Immature natural killer cell (primary cell): ENCODE results near the gene IZUMO4. TPM values are rescaled to one million over a fixed set of nuclear protein-coding genes. Genes with fewer than 3 reads are reported as not detected.
A peak's percentile ranks its signal among the peaks of the same experiment; 100 is the strongest.
"Not testable (repeated sequence)": the region's sequence is repeated elsewhere in the genome, so short reads cannot be mapped to it uniquely, and the experiment has no call there.

Source experiments
- DNase-seq, 3 donors: peaks; one replicate each; pipeline ENCODE4 v3.0.0; 2022; ENCODE audit warnings: mixed read lengths in 1 of 3
- H3K27ac Mint-ChIP-seq, 6 donors: one replicate each; pipeline ENCODE4 v1.8.0; 2020; ENCODE audit warnings: mixed read lengths in 6 of 6, mild to moderate bottlenecking in 5 of 6, inconsistent platforms in 4 of 6, moderate library complexity in 3 of 6
- H3K27me3 Mint-ChIP-seq, 3 donors: one replicate each; pipeline ENCODE4 v1.8.0; 2020 to 2021; ENCODE audit warnings: low read depth in 3 of 3, mild to moderate bottlenecking in 3 of 3, mixed read lengths in 3 of 3, moderate library complexity in 3 of 3, inconsistent platforms in 1 of 3
- H3K36me3 Mint-ChIP-seq, 3 donors: one replicate each; pipeline ENCODE4 v1.8.0; 2020; ENCODE audit warnings: mixed read lengths in 3 of 3, inconsistent platforms in 2 of 3, mild to moderate bottlenecking in 2 of 3
- H3K4me1 Mint-ChIP-seq, 2 donors: one replicate each; pipeline ENCODE4 v1.8.0; 2020; ENCODE audit warnings: inconsistent platforms in 2 of 2, mild to moderate bottlenecking in 2 of 2, mixed read lengths in 2 of 2, moderate library complexity in 1 of 2
- H3K4me3 Mint-ChIP-seq, 5 donors: one replicate each; pipeline ENCODE4 v1.8.0; 2020; ENCODE audit warnings: mild to moderate bottlenecking in 5 of 5, mixed read lengths in 5 of 5, inconsistent platforms in 3 of 5, moderate library complexity in 3 of 5
- H3K9me3 Mint-ChIP-seq, 6 donors: one replicate each; pipeline ENCODE4 v1.8.0; 2020; ENCODE audit warnings: mild to moderate bottlenecking in 6 of 6, mixed read lengths in 6 of 6, inconsistent platforms in 4 of 6, moderate library complexity in 3 of 6
- polyA plus RNA-seq, 3 donors: library from polyadenylated mRNA; unstranded; fragments of 300-500 nt; fragmentation: Illumina TruSeq; gene quantifications; one replicate each; pipeline ENCODE4 v1.2.3, GENCODE V29; 2021

The IZUMO4 gene
- polyA plus RNA-seq, 3 donors from 2014 or later = 0.42 TPM; not detected in 2

- peaks cover 0 to 5% (median 0%) of the 10 kb centered on the region in 6 donors for H3K9me3 Mint-ChIP-seq
- DNase-seq = peak; percentile 88 to 89 (median 88)
- peak overlapping the region; percentile 96 to 100 (median 99) for H3K27ac Mint-ChIP-seq
- H3K4me3 Mint-ChIP-seq = peak overlapping the region; percentile 98 to 100 (median 98)
- H3K27me3 Mint-ChIP-seq = peaks cover 49 to 72% (median 62%) of the 10 kb centered on the region in 3 donors
- H3K36me3 Mint-ChIP-seq = peaks cover 6 to 28% (median 9%) of the 10 kb centered on the region in 3 donors
- peaks cover 73 to 74% of the 10 kb centered on the region in 2 donors for H3K4me1 Mint-ChIP-seq
Measured at GRCh38 chr19:2081873-2082810, 14.6 kb upstream of the IZUMO4 start.

DNA sequence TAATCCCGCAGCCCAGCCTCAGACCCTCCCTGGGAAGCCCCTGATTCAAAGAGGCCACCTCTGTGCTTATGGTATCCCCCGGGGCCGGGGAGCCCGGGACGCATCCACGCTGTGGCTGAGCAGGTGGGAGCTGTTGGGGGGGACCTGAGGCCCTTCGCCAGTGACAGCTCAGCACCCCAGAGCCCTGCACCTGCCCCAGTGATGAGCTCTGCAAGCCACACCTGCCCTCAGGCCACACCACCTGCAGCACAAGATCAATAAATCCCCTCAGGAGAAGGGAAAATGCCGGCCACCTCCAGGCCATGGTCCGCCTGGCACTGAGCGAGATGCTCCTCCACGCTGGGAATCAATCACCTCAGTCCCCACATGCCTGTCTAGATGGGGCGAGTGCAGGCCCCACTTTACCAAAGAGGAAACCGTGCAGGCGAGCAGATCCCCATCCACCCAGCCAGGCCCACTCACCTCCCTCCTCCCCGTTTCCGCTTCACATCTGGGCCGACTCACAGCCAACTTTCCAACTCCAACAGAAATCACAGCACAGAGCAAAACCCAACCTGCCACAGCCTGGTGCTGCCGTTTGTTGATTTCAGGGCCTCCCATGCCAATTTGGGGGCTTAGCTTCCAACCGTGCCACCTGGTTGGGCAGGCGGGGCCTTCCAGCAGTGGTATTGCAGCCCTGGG is 13.4 kb upstream of the IZUMO4 start:
- Mint-ChIP-seq H3K27ac (peak overlapping the region; percentile 96 to 100 (median 99)), H3K4me3 (peak overlapping the region; percentile 98 to 100 (median 98)), H3K9me3 (peaks cover 0 to 5% (median 0%) of the 10 kb centered on the region in 6 donors), H3K27me3 (peaks cover 46 to 62% (median 58%) of the 10 kb centered on the region in 3 donors), H3K36me3 (peaks cover 6 to 25% (median 9%) of the 10 kb centered on the region in 3 donors), H3K4me1 (peaks cover 81% of the 10 kb centered on the region in 2 donors)
- peak; percentile 71 to 76 (median 73) for DNase-seq

DNA sequence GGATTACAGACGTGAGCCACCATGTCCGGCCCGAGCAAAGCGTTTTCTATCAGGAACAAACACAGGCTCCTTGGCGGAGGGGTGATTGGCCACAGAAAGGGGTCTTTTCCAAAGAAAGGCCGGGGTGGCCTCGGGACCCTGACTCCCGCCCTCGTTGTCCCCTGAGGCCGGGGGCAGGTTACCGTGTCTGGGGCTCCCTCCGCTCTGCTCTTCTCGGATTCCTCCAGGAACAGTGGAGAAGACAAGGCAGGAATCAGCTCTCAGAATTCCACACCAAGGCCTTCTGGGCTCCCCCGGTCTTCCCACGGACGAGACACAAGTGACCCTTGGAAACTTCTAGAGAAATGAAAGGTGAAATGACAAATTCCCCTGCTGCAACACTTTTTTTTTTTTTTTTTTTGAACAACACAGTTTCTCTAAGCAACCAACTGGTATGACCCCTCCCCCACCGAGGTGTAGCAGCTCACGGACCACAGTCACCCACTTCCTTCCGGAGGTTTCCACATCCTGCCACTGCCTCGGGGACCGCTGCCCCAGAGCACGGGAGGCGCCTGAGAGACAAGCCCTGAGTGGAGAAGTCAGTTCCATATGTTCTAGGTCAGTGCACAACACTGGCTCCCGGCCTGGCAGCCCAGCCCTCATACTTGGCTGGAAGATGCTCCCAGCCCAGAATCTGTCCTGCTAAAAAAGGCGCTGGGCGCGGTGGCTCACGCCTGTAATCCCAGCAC is 11.6 kb upstream of the IZUMO4 start:
- Mint-ChIP-seq H3K27ac (peak overlapping the region; percentile 96 to 100 (median 99)), H3K36me3 (peaks cover 6 to 15% (median 9%) of the 10 kb centered on the region in 3 donors), H3K9me3 (peaks cover 0 to 5% (median 0%) of the 10 kb centered on the region in 6 donors), H3K27me3 (peaks cover 47 to 65% (median 52%) of the 10 kb centered on the region in 3 donors), H3K4me1 (peaks cover 80 to 81% of the 10 kb centered on the region in 2 donors), H3K4me3 (peak overlapping the region; percentile 98 to 100 (median 98))
- DNase-seq = peak; percentile 98

GRCh38 chr19:2086695-2087620 is 9.8 kb upstream of the IZUMO4 start:
- H3K9me3 Mint-ChIP-seq = not testable (repeated sequence)
- Mint-ChIP-seq H3K4me3 (peak overlapping the region; percentile 79 to 87 (median 83)), H3K27me3 (peaks cover 38 to 59% (median 55%) of the 10 kb centered on the region in 3 donors), H3K36me3 (peaks cover 6 to 13% (median 9%) of the 10 kb centered on the region in 3 donors), H3K27ac (peak overlapping the region; percentile 95 to 99 (median 98)), H3K4me1 (peaks cover 75% of the 10 kb centered on the region in 2 donors)
- DNase-seq = peak in 1 of 3 donors; percentile 17

GRCh38 chr19:2087621-2088100 is 9.1 kb upstream of the IZUMO4 start:
- H3K9me3 Mint-ChIP-seq = peaks cover 0 to 5% (median 0%) of the 10 kb centered on the region in 6 donors
- H3K4me1 Mint-ChIP-seq = peaks cover 68 to 71% of the 10 kb centered on the region in 2 donors
- H3K27ac Mint-ChIP-seq = peak overlapping the region; percentile 95 to 99 (median 98)
- peak overlapping the region; percentile 79 to 87 (median 83) for H3K4me3 Mint-ChIP-seq
- peaks cover 31 to 52% (median 51%) of the 10 kb centered on the region in 3 donors for H3K27me3 Mint-ChIP-seq
- DNase-seq = peak; percentile 70 to 76 (median 71)
- H3K36me3 Mint-ChIP-seq = peaks cover 6 to 13% (median 9%) of the 10 kb centered on the region in 3 donors

GRCh38 chr19:2089001-2089711 is 7.6 kb upstream of the IZUMO4 start:
- H3K4me3 Mint-ChIP-seq = peak overlapping the region; percentile 74 to 84 (median 80)
- H3K9me3 Mint-ChIP-seq = peaks cover 0 to 2% (median 0%) of the 10 kb centered on the region in 6 donors
- H3K4me1 Mint-ChIP-seq = peaks cover 66 to 73% of the 10 kb centered on the region in 2 donors
- DNase-seq = peak; percentile 53 to 59 (median 58)
- H3K27me3 Mint-ChIP-seq = peaks cover 19 to 44% (median 39%) of the 10 kb centered on the region in 3 donors
- peaks cover 5 to 11% (median 7%) of the 10 kb centered on the region in 3 donors for H3K36me3 Mint-ChIP-seq
- peak overlapping the region; percentile 95 to 99 (median 98) for H3K27ac Mint-ChIP-seq

GRCh38 chr19:2089727-2090053 is 7.0 kb upstream of the IZUMO4 start:
- Mint-ChIP-seq H3K36me3 (peaks cover 5 to 16% (median 11%) of the 10 kb centered on the region in 3 donors), H3K9me3 (peaks cover 0 to 2% (median 0%) of the 10 kb centered on the region in 6 donors), H3K27ac (peak overlapping the region; percentile 95 to 99 (median 98)), H3K4me1 (peaks cover 71 to 78% of the 10 kb centered on the region in 2 donors), H3K27me3 (peaks cover 19 to 42% (median 40%) of the 10 kb centered on the region in 3 donors), H3K4me3 (peak overlapping the region; percentile 74 to 84 (median 80))
- DNase-seq = no peak

DNA sequence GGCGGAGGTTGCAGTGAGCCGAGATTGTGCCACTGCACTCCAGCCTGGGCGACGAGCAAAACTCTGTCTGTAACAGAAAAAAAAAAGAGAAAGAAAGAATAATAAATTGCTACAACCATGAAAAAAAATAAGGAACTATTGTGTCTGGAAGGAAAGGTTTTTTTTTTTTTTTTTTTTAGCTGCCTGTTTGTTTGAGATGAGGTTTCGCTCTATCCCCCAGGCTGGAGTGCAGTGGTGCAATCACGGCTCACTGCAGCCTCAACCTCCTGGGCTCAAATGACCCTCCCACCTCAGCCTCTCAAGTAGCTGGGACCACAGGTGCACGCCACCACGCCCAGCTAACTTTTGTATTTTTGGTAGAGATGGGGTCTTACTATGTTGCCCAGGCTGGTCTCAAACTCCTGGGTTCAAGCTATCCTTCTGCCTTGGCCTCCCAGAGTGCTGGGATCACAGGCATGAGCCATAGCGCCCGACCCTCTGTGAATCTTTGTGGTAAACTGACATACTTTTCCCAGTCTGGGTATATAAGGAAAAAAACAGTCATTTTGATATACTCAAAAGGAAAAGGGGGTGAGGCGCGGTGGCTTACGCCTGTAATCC is 4.7 kb upstream of the IZUMO4 start:
- Mint-ChIP-seq H3K27ac (peak overlapping the region in 3 of 6 donors; percentile 17 to 35 (median 30)), H3K27me3 (peaks cover 21 to 39% (median 34%) of the 10 kb centered on the region in 3 donors), H3K36me3 (peaks cover 0 to 12% (median 5%) of the 10 kb centered on the region in 3 donors), H3K4me1 (peaks cover 67 to 71% of the 10 kb centered on the region in 2 donors), H3K4me3 (peak overlapping the region in 3 of 5 donors; percentile 27 to 59 (median 33))
- H3K9me3 Mint-ChIP-seq, DNase-seq: not testable (repeated sequence)

GRCh38 chr19:2096034-2096479 is 658 bp upstream of the IZUMO4 start, which contains the start of gene MOB3A:
Gene MOB3A, minus strand, starts transcription at chr19:2096326. Its CDS starts 17,766 bp downstream, at chr19:2078560.
- DNase-seq = peak in 2 of 3 donors; percentile 96 to 97
- H3K4me1 Mint-ChIP-seq = peaks cover 28 to 32% of the 10 kb centered on the region in 2 donors
- H3K9me3 Mint-ChIP-seq = no peaks in the 10 kb centered on the region
- H3K27ac Mint-ChIP-seq = peak within 1 kb of the TSS; percentile 86 to 98 (median 95)
- peak within 1 kb of the TSS; percentile 91 to 96 (median 94) for H3K4me3 Mint-ChIP-seq
- peaks cover 15 to 24% (median 21%) of the 10 kb centered on the region in 3 donors for H3K27me3 Mint-ChIP-seq
- H3K36me3 Mint-ChIP-seq = peaks cover 0 to 12% (median 5%) of the 10 kb centered on the region in 3 donors

- H3K27me3 Mint-ChIP-seq = peaks cover 15 to 23% (median 21%) of the 10 kb centered on the region in 3 donors
- peaks cover 0 to 22% (median 8%) of the 10 kb centered on the region in 3 donors for H3K36me3 Mint-ChIP-seq
- no peaks in the 10 kb centered on the region for H3K9me3 Mint-ChIP-seq
- peak in 1 of 3 donors; percentile 33 for DNase-seq
- peak overlapping the region; percentile 77 to 92 (median 87) for H3K27ac Mint-ChIP-seq
- H3K4me3 Mint-ChIP-seq = peak overlapping the region; percentile 84 to 92 (median 85)
- H3K4me1 Mint-ChIP-seq = peaks cover 27% of the 10 kb centered on the region in 2 donors
Measured at GRCh38 chr19:2097203-2097885, 629 bp downstream of the IZUMO4 start.
